PC-9 (cell line): ENCODE results near the gene PKD1L1. TPM values are rescaled to one million over a fixed set of nuclear protein-coding genes. Genes with fewer than 3 reads are reported as not detected.

Source experiments
- BruUV-seq: library from RNA; stranded (reverse); fragments of 400-500 nt; replicated peaks from 2 replicates; lab custom pipeline; 2021; lab: Mats Ljungman, UMichigan
- CTCF ChIA-PET: fragments of 300-600 bp; sonication (Branson Sonifier 250); formaldehyde crosslinking; loops from one replicate; lab custom pipeline; 2022; ENCODE audit warnings: antibody characterized with exemption; lab: Charles Lee
- POLR2A ChIA-PET: fragments of 300-600 bp; sonication (Branson Sonifier 250); formaldehyde crosslinking; loops from one replicate; lab custom pipeline; 2022; ENCODE audit warnings: antibody characterized with exemption; ENCODE audit not compliant: unreplicated experiment; lab: Charles Lee
- DNase-seq, 2 experiments: peaks; one replicate each; pipeline versions ENCODE4 v3.0.0 to v3.0.0-alpha.2; 2015 to 2022; ENCODE audit warnings: mixed read lengths in 1 of 2
- H2AFZ ChIP-seq: fragments of 200-600 bp; sonication (generic); 2 replicates; pipeline ENCODE4 v1.8.1; 2017; ENCODE audit warnings: antibody characterized with exemption
- H3F3A ChIP-seq: fragments of 200-600 bp; sonication (generic); 2 replicates; pipeline ENCODE4 v1.8.1; 2017; ENCODE audit warnings: antibody characterized with exemption, mild to moderate bottlenecking, low read depth; ENCODE audit not compliant: insufficient read depth
- H3K27ac ChIP-seq: fragments of 200-600 bp; sonication (generic); 2 replicates; pipeline ENCODE4 v1.6.1; 2016; ENCODE audit warnings: mixed run types
- H3K27me3 ChIP-seq: fragments of 200-600 bp; sonication (generic); 2 replicates; pipeline ENCODE4 v1.6.1; 2016; ENCODE audit warnings: low read depth, mixed run types; ENCODE audit not compliant: insufficient read depth
- H3K36me3 ChIP-seq: fragments of 200-600 bp; sonication (generic); 2 replicates; pipeline ENCODE4 v1.6.1; 2016; ENCODE audit warnings: low read depth, mixed run types
- H3K4me1 ChIP-seq: fragments of 200-600 bp; sonication (generic); replicated peaks from 2 replicates; pipeline ENCODE4 v1.6.1; 2016; ENCODE audit warnings: mixed run types; ENCODE audit not compliant: insufficient read depth
- H3K4me2 ChIP-seq: fragments of 200-600 bp; sonication (generic); 2 replicates; pipeline ENCODE4 v1.6.1; 2017; ENCODE audit warnings: mixed run types
- H3K4me3 ChIP-seq: fragments of 200-600 bp; sonication (generic); 2 replicates; pipeline ENCODE4 v1.6.1; 2016; ENCODE audit warnings: mixed run types
- H3K79me2 ChIP-seq: fragments of 200-600 bp; sonication (generic); 2 replicates; pipeline ENCODE4 v1.6.1; 2017; ENCODE audit warnings: low read depth, mixed run types
- H3K9me2 ChIP-seq: fragments of 200-600 bp; sonication (generic); 2 replicates; pipeline ENCODE4 v1.8.1; 2017; ENCODE audit warnings: mild to moderate bottlenecking; ENCODE audit not compliant: insufficient read depth
- H3K9me3 ChIP-seq: fragments of 200-600 bp; sonication (generic); 2 replicates; pipeline ENCODE4 v1.8.1; 2016; ENCODE audit warnings: low read depth; ENCODE audit not compliant: insufficient read depth
- H4K20me1 ChIP-seq: fragments of 200-600 bp; sonication (generic); 2 replicates; pipeline ENCODE4 v1.8.1; 2017; ENCODE audit not compliant: insufficient read depth
- CTCF ChIP-seq: fragments of 200-600 bp; sonication (generic); conservative IDR thresholded peaks from 2 replicates; pipeline ENCODE4 v1.6.1; 2017; ENCODE audit warnings: mixed run types, antibody characterized with exemption, mild to moderate bottlenecking, moderate library complexity
- EZH2 ChIP-seq: fragments of 200-600 bp; sonication (generic); IDR thresholded peaks from 2 replicates; pipeline ENCODE4 v1.8.0; 2017; ENCODE audit warnings: antibody characterized with exemption, low read depth
- intact Hi-C: fragments of 100-400 bp; cut with micrococcal nuclease; formaldehyde crosslinking; loops from one replicate; pipeline ENCODE4 v1.10.0; 2022; ENCODE audit not compliant: unreplicated experiment
- total RNA-seq: library from RNA; stranded (reverse); gene quantifications from 2 replicates; pipeline ENCODE4 v1.2.3, GENCODE V29; 2021

Gene PKD1L1
- total RNA-seq, 1 experiment from 2014 or later, result 0.07 TPM

GRCh38 chr7:47807126-47807525, 141.1 kb downstream of the PKD1L1 start:
- Histone ChIP-seq H3K79me2 (no peaks in the 10 kb centered on the region), H3K36me3 (no peaks in the 10 kb centered on the region), H3K9me3 (no peaks in the 10 kb centered on the region), H3K4me1 (peaks cover 30% of the 10 kb centered on the region), H3K27ac (no peak overlapping the region), H3K9me2 (no peaks in the 10 kb centered on the region), H3K4me2 (no peak overlapping the region), H3K4me3 (no peak overlapping the region), H2AFZ (no peak overlapping the region), H3K27me3 (no peaks in the 10 kb centered on the region), H4K20me1 (no peaks in the 10 kb centered on the region), H3F3A (peaks cover 6% of the 10 kb centered on the region; the same call in 1 of the 2 replicates)
- TF ChIP-seq EZH2, result no peak
- TF ChIP-seq CTCF, result no peak
- BruUV-seq, result no TSS peak
- intact Hi-C loops, result no loop called here
- CTCF ChIA-PET, result no interaction called here
- no peak for DNase-seq
- POLR2A ChIA-PET, result no interaction called here

- H3K9me2 ChIP-seq, result no peaks in the 10 kb centered on the region
- no peak overlapping the region for H3K4me3 ChIP-seq
- no peak overlapping the region for H3K4me2 ChIP-seq
- no peaks in the 10 kb centered on the region for H3K79me2 ChIP-seq
- CTCF ChIA-PET, result no interaction called here
- no peak for DNase-seq
- TF ChIP-seq EZH2 (no peak), CTCF (no peak)
- H3K36me3 ChIP-seq, result no peaks in the 10 kb centered on the region
- BruUV-seq, result no TSS peak
- H3K4me1 ChIP-seq, result peaks cover 30% of the 10 kb centered on the region
- no peaks in the 10 kb centered on the region for H4K20me1 ChIP-seq
- no peak overlapping the region for H3K27ac ChIP-seq
- peaks cover 6% of the 10 kb centered on the region; the same call in 1 of the 2 replicates for H3F3A ChIP-seq
- H2AFZ ChIP-seq, result no peak overlapping the region
- no peaks in the 10 kb centered on the region for H3K27me3 ChIP-seq
- intact Hi-C loops, result no loop called here
- POLR2A ChIA-PET, result interaction anchor here (0.6 kb wide), 1 partner anchor 324 kb away, joined by 5 read pairs; no protein-coding TSS in a partner anchor
- H3K9me3 ChIP-seq, result no peaks in the 10 kb centered on the region
Observed at GRCh38 chr7:47806701-47807103, 141.6 kb downstream of the PKD1L1 start.

GRCh38 chr7:47804767-47805545, 143.3 kb downstream of the PKD1L1 start:
- DNase-seq, result peak in 1 of 2 experiments; percentile 81
- Histone ChIP-seq H3K9me3 (no peaks in the 10 kb centered on the region), H4K20me1 (no peaks in the 10 kb centered on the region), H3K4me2 (peak overlapping the region; percentile 21; the same call in 1 of the 2 replicates), H2AFZ (no peak overlapping the region), H3K27me3 (no peaks in the 10 kb centered on the region), H3K4me1 (peaks cover 30% of the 10 kb centered on the region), H3K9me2 (no peaks in the 10 kb centered on the region), H3F3A (peaks cover 6% of the 10 kb centered on the region; the same call in 1 of the 2 replicates), H3K36me3 (no peaks in the 10 kb centered on the region), H3K79me2 (no peaks in the 10 kb centered on the region), H3K4me3 (no peak overlapping the region), H3K27ac (peak overlapping the region; percentile 55)
- intact Hi-C loops, result no loop called here
- no peak for TF ChIP-seq CTCF
- TF ChIP-seq EZH2, result no peak
- ChIA-PET CTCF (no interaction called here), POLR2A (interaction anchor here (0.7 kb wide), 1 partner anchor 311 kb away, joined by 4 read pairs; no protein-coding TSS in a partner anchor)
- no TSS peak for BruUV-seq
